Kidney capillary endothelial cell (primary cell): ENCODE results near the gene MDN1.

Source experiments
- DNase-seq: peaks from one replicate; pipeline ENCODE4 v3.0.0-alpha.2; 2018; ENCODE audit warnings: low spot score

The MDN1 gene

GRCh38 chr6:89597988-89598387 lies 221.6 kb downstream of the MDN1 start:
- DNase-seq = peak; percentile 16

- DNase-seq = no peak
Observed at GRCh38 chr6:89597372-89597771, 222.2 kb downstream of the MDN1 start.

- no peak for DNase-seq
Observed at GRCh38 chr6:89596484-89596883, 223.1 kb downstream of the MDN1 start.

- peak; percentile 12 for DNase-seq
Observed at GRCh38 chr6:89596056-89596455, 223.5 kb downstream of the MDN1 start.
